Measurements from ENCODE around the gene LAMTOR2. TPM values are rescaled to one million over a fixed set of nuclear protein-coding genes. Genes with fewer than 3 reads are reported as not detected.

The LAMTOR2 gene
- total and polyA plus RNA-seq, 9 of the 15 experiments (the other 6 are each of a cell fraction or from before 2014, with no cell fraction given): 39.0 to 161 (median 74.6) TPM

GRCh38 chr1:156055281-156056048, 883 bp downstream of the LAMTOR2 start (continued):
- 0 out of 2 replicates have a peak, but pooled peaks have one; percentile 53 for TF ChIP-seq STAT6 (CRISPR knock-in tag; IDR thresholded peaks at IDR 0.05)
- peak; percentile 95 for TF ChIP-seq SPI1 (IDR thresholded peaks at IDR 0.05; ENCODE audit: borderline replicate concordance, low read depth, low read length)
- TF ChIP-seq NFE2L1 (tag; IDR thresholded peaks at IDR 0.05; ENCODE audit: borderline replicate concordance, low read depth): no peak

- Histone ChIP-seq H2AFZ (ENCODE audit: low read depth, low read length) (no peak overlapping the region), H3K27ac (ENCODE audit: extremely low read depth, low read depth, low read length) (peak overlapping the region; percentile 44; the same call in 1 of the 3 replicates), H3K9me3 (replicated peaks; ENCODE audit: control insufficient read depth, insufficient read depth, low read depth, low read length) (no peaks in the 10 kb centered on the region), H3K36me3 (ENCODE audit: control insufficient read depth, insufficient read depth, low read length) (peaks cover 23% of the 10 kb centered on the region; the same call in 1 of the 3 replicates), H3K4me3 (no peak overlapping the region), H3K9me1 (ENCODE audit: control insufficient read depth, insufficient read depth, low read length) (no peaks in the 10 kb centered on the region), H3K27me3 (ENCODE audit: control insufficient read depth in 2 of 2, insufficient read depth in 2 of 2, low read length in 2 of 2) (no peaks in the 10 kb centered on the region), H4K20me1 (replicated peaks; ENCODE audit: control insufficient read depth, insufficient read depth, low read length) (no peaks in the 10 kb centered on the region), H3K4me1 (replicated peaks in 1 of 2; ENCODE audit: control insufficient read depth in 2 of 2, insufficient read depth in 2 of 2, low read length in 2 of 2) (peaks cover 16 to 27% of the 10 kb centered on the region in 2 experiments; a peak in 4 of 5 replicates), H3K79me2 (ENCODE audit: control insufficient read depth, insufficient read depth, low read length) (peaks cover 36% of the 10 kb centered on the region), H3K4me2 (ENCODE audit: insufficient read depth, low read length) (peak overlapping the region; percentile 98; the same call in 1 of the 2 replicates), H3K9ac (ENCODE audit: insufficient read depth in 1 of 2, low read depth in 2 of 2, low read length in 2 of 2) (no peak overlapping the region)
- in situ Hi-C loops (cut with MboI): no loop called here
- 95% methylated on average over 1 of the region's 1 CpG for WGBS (ENCODE audit: insufficient coverage, low coverage, missing lambda C conversion rate)
- DNase-seq (ENCODE audit: extremely low read depth in 1 of 4, low spot score in 3 of 4) (no peak), ATAC-seq (no peak), FAIRE-seq (no peak)
- CTCF ChIA-PET (ENCODE audit: low intra/inter-chr PET ratio): no interaction called here
- no TSS peak for BruUV-seq (replicated peaks)
- POLR2A ChIA-PET: interaction anchor here (0.7 kb wide), 1 partner anchor 9 kb away, joined by 3 read pairs; no protein-coding TSS in a partner anchor
- TF ChIP-seq ZBTB5 (IDR thresholded peaks at IDR 0.05) (no peak), MLX (CRISPR knock-in tag; conservative IDR thresholded peaks at IDR 0.05) (no peak), RBM25 (IDR thresholded peaks at IDR 0.05; ENCODE audit: low read depth, low read length, severe bottlenecking) (peak; percentile 43), NKRF (IDR thresholded peaks at IDR 0.05; ENCODE audit: borderline replicate concordance) (no peak), ZNF696 (CRISPR knock-in tag; conservative IDR thresholded peaks at IDR 0.05) (no peak), NFYB (IDR thresholded peaks at IDR 0.05; ENCODE audit: extremely low read depth, insufficient read length) (no peak)
- intact Hi-C loops (cut with micrococcal nuclease): no loop called here
Measured at GRCh38 chr1:156056326-156056849, 1.8 kb downstream of the LAMTOR2 start.
